Peyer's patch (tissue), 4 donors: ENCODE results near the gene CALR. TPM values are rescaled to one million over a fixed set of nuclear protein-coding genes. Genes with fewer than 3 reads are reported as not detected.
A peak's percentile ranks its signal among the peaks of the same experiment; 100 is the strongest.

Experiments used
- DNase-seq, 3 donors: peaks; one replicate each; pipeline ENCODE4 v3.0.0-alpha.2; 2017 to 2019
- H3K27ac ChIP-seq, 4 donors: fragments of 200-600 bp; sonication (generic); one replicate each; pipeline ENCODE4 v1.5.1; 2016 to 2019
- H3K27me3 ChIP-seq, 2 donors: fragments of 200-600 bp; sonication (generic); one replicate each; pipeline ENCODE4 v1.5.1; 2019
- H3K36me3 ChIP-seq, 3 donors: fragments of 200-600 bp; sonication (generic); one replicate each; pipeline ENCODE4 v1.5.1; 2016 to 2019
- H3K4me1 ChIP-seq, 4 donors: fragments of 200-600 bp; sonication (generic); one replicate each; pipeline ENCODE4 v1.5.1; 2016 to 2019
- H3K4me3 ChIP-seq, 4 donors: fragments of 200-600 bp; sonication (generic); 1 replicate in 3 of 4; 2 replicates in 1 of 4; pipeline ENCODE4 v1.5.1; 2016 to 2019; ENCODE audit warnings: mild to moderate bottlenecking in 1 of 4
- H3K9me3 ChIP-seq, 4 donors: fragments of 200-600 bp; sonication (generic); one replicate each; pipeline ENCODE4 v1.5.1; 2016 to 2019; ENCODE audit warnings: mild to moderate bottlenecking in 1 of 4
- POLR2A ChIP-seq, 2 donors: fragments of 450-650 bp; IDR thresholded peaks; one replicate each; pipeline ENCODE4 v1.5.1; 2017; ENCODE audit warnings: antibody characterized with exemption in 2 of 2, mild to moderate bottlenecking in 2 of 2, moderate library complexity in 2 of 2
- total RNA-seq, 4 donors: library from RNA; depleted of rRNA; stranded (reverse); fragments of >200 nt; gene quantifications; one replicate each; pipeline ENCODE4 v1.1.0, GENCODE V29; 2016
- TF ChIP-seq, protein P1 (sequence below), 6 experiments: fragments of 450-650 bp in 4 of 6; fragments of 200-600 bp in 2 of 6; sonication (generic) in 1 of 6; IDR thresholded peaks; one replicate each; pipeline ENCODE4 v1.5.1; 2017 to 2019; ENCODE audit warnings: antibody characterized with exemption in 6 of 6, mild to moderate bottlenecking in 3 of 6, moderate library complexity in 1 of 6

CALR gene
- total RNA-seq, 4 donors from 2014 or later = 253 to 369 (median 359) TPM

DNA sequence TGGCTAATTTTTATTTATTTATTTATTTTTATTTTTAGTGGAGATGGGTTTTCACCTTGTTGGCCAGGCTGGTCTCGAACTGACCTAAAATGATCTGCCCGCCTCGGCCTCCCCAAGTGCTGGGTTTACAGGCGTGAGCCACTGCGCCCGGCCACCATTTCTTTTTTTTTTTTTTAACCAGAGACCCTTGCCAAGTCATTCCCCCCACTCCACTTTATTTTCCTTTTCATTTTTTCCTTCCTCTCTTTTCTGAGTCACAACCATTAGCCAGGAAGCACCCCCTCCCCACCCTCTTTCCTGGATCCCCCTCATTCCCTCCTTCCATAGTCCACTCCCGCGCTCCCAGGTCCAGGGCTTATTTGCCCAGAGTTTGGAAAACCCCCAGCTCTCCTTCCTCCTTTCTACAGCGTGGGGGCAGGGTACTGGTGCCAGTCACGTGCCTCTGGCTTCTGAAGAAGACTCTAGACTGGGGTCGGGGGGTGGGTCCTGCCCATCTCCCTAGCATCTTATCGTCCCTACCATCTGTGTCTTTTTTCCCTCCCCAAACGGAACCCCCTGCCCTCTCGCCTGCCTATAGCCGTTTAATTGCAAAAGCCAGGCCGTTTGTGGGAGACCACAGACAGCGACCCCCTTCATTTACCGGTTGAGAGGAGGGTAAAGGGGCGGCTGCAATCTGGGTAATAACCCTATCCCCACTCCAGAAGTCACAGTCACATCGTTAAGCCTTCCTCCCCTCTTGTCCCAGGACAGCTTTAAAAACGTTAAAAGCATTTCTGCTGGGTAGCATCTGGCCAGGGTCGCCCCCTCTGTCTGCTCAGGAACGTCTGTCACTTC lies 1.1 kb upstream of the CALR start:
- DNase-seq = peak in 1 of 3 donors; percentile 49
- H3K4me3 ChIP-seq = peak overlapping the region; percentile 36 to 99 (median 70)
- H3K4me1 ChIP-seq = peaks cover 3 to 45% (median 27%) of the 10 kb centered on the region in 4 donors
- TF ChIP-seq POLR2A (IDR thresholded peaks at IDR 0.05) = no peak
- TF ChIP-seq, protein P1, sequence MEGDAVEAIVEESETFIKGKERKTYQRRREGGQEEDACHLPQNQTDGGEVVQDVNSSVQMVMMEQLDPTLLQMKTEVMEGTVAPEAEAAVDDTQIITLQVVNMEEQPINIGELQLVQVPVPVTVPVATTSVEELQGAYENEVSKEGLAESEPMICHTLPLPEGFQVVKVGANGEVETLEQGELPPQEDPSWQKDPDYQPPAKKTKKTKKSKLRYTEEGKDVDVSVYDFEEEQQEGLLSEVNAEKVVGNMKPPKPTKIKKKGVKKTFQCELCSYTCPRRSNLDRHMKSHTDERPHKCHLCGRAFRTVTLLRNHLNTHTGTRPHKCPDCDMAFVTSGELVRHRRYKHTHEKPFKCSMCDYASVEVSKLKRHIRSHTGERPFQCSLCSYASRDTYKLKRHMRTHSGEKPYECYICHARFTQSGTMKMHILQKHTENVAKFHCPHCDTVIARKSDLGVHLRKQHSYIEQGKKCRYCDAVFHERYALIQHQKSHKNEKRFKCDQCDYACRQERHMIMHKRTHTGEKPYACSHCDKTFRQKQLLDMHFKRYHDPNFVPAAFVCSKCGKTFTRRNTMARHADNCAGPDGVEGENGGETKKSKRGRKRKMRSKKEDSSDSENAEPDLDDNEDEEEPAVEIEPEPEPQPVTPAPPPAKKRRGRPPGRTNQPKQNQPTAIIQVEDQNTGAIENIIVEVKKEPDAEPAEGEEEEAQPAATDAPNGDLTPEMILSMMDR (IDR thresholded peaks at IDR 0.05) = no peak
- peak overlapping the region; percentile 7 to 97 (median 41) for H3K27ac ChIP-seq
- H3K9me3 ChIP-seq = no peaks in the 10 kb centered on the region
- peaks cover 0 to 25% (median 0%) of the 10 kb centered on the region in 3 donors for H3K36me3 ChIP-seq
- no peaks in the 10 kb centered on the region for H3K27me3 ChIP-seq

DNA sequence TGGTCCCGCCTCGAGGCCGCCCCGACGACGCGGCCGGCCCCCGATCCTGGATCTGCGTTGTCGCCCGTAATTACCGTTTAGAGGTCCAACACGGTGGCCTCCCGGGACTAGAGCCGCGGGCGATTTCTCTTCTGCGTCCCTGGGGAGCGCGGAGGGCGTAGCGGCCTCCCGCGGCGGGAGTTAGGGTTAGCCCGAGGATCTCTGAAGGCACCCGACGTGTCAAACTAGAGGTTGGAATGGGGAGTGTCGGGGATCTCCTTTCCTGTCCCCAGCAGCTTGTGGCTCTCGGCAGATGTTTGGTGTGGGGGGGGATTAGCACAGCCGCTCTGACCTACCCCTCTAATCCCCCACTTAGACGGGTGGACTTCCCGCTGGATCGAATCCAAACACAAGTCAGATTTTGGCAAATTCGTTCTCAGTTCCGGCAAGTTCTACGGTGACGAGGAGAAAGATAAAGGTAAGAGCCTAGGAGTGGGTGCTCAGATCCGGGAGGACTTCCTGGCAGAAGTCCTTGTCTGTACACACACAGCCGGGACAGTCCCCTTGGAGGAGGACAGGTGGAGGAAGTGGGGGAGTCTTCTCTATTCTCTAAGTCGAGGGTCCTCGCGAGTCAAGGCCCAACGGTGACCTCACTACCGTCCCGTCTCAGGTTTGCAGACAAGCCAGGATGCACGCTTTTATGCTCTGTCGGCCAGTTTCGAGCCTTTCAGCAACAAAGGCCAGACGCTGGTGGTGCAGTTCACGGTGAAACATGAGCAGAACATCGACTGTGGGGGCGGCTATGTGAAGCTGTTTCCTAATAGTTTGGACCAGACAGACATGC lies 581 bp downstream of the CALR start:
- Histone ChIP-seq H3K4me1 (peaks cover 0 to 51% (median 20%) of the 10 kb centered on the region in 4 donors), H3K36me3 (peaks cover 0 to 42% (median 0%) of the 10 kb centered on the region in 3 donors), H3K27ac (peak overlapping the region; percentile 85 to 97 (median 90)), H3K4me3 (peak overlapping the region; percentile 80 to 99 (median 88)), H3K9me3 (no peaks in the 10 kb centered on the region), H3K27me3 (no peaks in the 10 kb centered on the region)
- DNase-seq = peak in 2 of 3 donors; percentile 43 to 70
- TF ChIP-seq, protein P1 (IDR thresholded peaks at IDR 0.05) = peak in 3 of 6 experiments; percentile 12 to 48 (median 33)
- TF ChIP-seq POLR2A (IDR thresholded peaks at IDR 0.05) = no peak

DNA sequence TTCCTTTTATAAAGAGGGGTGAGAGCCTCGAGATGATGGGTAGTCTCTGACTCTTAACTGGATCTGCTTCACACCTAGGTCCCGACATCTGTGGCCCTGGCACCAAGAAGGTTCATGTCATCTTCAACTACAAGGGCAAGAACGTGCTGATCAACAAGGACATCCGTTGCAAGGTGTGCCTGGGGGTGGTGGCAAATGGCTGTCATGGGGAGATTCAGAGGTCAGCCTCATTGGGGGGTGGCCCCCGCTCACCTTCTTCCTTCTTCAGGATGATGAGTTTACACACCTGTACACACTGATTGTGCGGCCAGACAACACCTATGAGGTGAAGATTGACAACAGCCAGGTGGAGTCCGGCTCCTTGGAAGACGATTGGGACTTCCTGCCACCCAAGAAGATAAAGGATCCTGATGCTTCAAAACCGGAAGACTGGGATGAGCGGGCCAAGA lies 1.6 kb downstream of the CALR start:
- no peak for DNase-seq
- TF ChIP-seq, protein P1 (IDR thresholded peaks at IDR 0.05) = no peak
- TF ChIP-seq POLR2A (IDR thresholded peaks at IDR 0.05) = no peak
- peak overlapping the region; percentile 43 to 97 (median 90) for H3K27ac ChIP-seq

DNA sequence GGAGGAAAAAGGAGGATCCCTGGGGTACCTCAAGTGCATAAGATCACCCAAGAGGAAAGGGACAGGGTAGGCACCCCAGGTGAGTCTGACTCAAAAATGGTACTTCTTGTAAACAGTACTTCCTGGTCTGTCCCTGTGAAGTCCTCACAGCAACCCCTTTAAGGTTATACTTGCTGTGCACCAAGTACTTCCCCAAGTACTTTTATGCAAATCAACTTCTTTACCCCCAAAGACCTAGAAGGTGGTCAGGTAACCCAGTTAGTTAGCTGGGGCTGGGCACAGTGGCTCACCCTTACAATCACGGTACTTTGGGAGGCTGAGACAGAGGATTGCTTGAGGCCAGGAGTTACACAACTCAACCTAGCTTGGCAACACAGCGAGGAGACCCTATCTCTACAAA lies 2.5 kb downstream of the CALR start:
- DNase-seq = no peak
- Histone ChIP-seq H3K4me1 (peaks cover 0 to 51% (median 20%) of the 10 kb centered on the region in 4 donors), H3K4me3 (peak overlapping the region in 2 of 4 donors; percentile 80 to 81), H3K36me3 (peaks cover 0 to 50% (median 0%) of the 10 kb centered on the region in 3 donors), H3K9me3 (no peaks in the 10 kb centered on the region), H3K27me3 (no peaks in the 10 kb centered on the region), H3K27ac (peak overlapping the region in 2 of 4 donors; percentile 43 to 97)
- TF ChIP-seq, protein P1 (IDR thresholded peaks at IDR 0.05) = no peak
- no peak for TF ChIP-seq POLR2A (IDR thresholded peaks at IDR 0.05)

More for the DNA sequence above, 1.6 kb downstream of the CALR start:
- Histone ChIP-seq H3K27me3 (no peaks in the 10 kb centered on the region), H3K4me1 (peaks cover 0 to 51% (median 20%) of the 10 kb centered on the region in 4 donors), H3K9me3 (no peaks in the 10 kb centered on the region), H3K4me3 (peak overlapping the region; percentile 80 to 99 (median 88)), H3K36me3 (peaks cover 0 to 50% (median 0%) of the 10 kb centered on the region in 3 donors)

DNA sequence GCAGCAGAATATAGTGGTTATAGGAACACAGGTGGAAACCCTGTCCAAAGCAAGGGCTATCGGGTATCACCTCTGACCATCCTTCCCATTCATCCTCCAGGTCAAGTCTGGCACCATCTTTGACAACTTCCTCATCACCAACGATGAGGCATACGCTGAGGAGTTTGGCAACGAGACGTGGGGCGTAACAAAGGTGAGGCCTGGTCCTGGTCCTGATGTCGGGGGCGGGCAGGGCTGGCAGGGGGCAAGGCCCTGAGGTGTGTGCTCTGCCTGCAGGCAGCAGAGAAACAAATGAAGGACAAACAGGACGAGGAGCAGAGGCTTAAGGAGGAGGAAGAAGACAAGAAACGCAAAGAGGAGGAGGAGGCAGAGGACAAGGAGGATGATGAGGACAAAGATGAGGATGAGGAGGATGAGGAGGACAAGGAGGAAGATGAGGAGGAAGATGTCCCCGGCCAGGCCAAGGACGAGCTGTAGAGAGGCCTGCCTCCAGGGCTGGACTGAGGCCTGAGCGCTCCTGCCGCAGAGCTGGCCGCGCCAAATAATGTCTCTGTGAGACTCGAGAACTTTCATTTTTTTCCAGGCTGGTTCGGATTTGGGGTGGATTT lies 5.1 kb downstream of the CALR start:
- Histone ChIP-seq H3K4me3 (no peak overlapping the region), H3K9me3 (no peaks in the 10 kb centered on the region), H3K36me3 (peaks cover 0 to 60% (median 0%) of the 10 kb centered on the region in 3 donors), H3K27ac (peak overlapping the region in 1 of 4 donors; percentile 25), H3K27me3 (no peaks in the 10 kb centered on the region), H3K4me1 (peaks cover 0 to 57% (median 18%) of the 10 kb centered on the region in 4 donors)
- TF ChIP-seq POLR2A (IDR thresholded peaks at IDR 0.05) = no peak
- TF ChIP-seq, protein P1 (IDR thresholded peaks at IDR 0.05) = no peak
- no peak for DNase-seq
